Ascending aorta (tissue), 2 donors: ENCODE measurements around the gene CSTPP1. TPM values are rescaled to one million over a fixed set of nuclear protein-coding genes. Genes with fewer than 3 reads are reported as not detected.
"Not testable (repeated sequence)": the region's sequence is repeated elsewhere in the genome, so short reads cannot be mapped to it uniquely, and the experiment has no call there.

Source experiments
- DNase-seq, 2 donors: peaks; one replicate each; pipeline ENCODE4 v3.0.0-alpha.2; 2019; ENCODE audit warnings: low spot score in 2 of 2
- H3K27ac ChIP-seq, 2 donors: fragments of 200-600 bp; sonication (generic); one replicate each; pipeline ENCODE4 v1.5.1; 2016 to 2017; ENCODE audit warnings: mild to moderate bottlenecking in 1 of 2
- H3K27me3 ChIP-seq: fragments of 200-600 bp; sonication (generic); one replicate; pipeline ENCODE4 v1.5.1; 2017
- H3K36me3 ChIP-seq, 2 donors: fragments of 200-600 bp; sonication (generic); one replicate each; pipeline ENCODE4 v1.5.1; 2016
- H3K4me1 ChIP-seq, 2 donors: fragments of 200-600 bp; sonication (generic); one replicate each; pipeline ENCODE4 v1.5.1; 2016 to 2017; ENCODE audit warnings: mild to moderate bottlenecking in 1 of 2
- H3K4me3 ChIP-seq, 2 donors: fragments of 200-600 bp; sonication (generic); one replicate each; pipeline ENCODE4 v1.5.1; 2016 to 2017; ENCODE audit warnings: mild to moderate bottlenecking in 1 of 2
- H3K9me3 ChIP-seq, 2 donors: fragments of 200-600 bp; sonication (generic); one replicate each; pipeline ENCODE4 v1.5.1; 2016
- intact Hi-C: fragments of 100-400 bp; cut with DNase I; formaldehyde crosslinking; loops from one replicate; pipeline ENCODE4 v1.15.1; 2023
- total RNA-seq: library from RNA; depleted of rRNA; stranded (reverse); fragments of >200 nt; gene quantifications from one replicate; pipeline ENCODE4 v1.1.0, GENCODE V29; 2016
- TF ChIP-seq, protein P1 (sequence below), 3 experiments: fragments of 200-600 bp in 2 of 3; fragments of 450-650 bp in 1 of 3; sonication (generic) in 2 of 3; IDR thresholded peaks; one replicate each; pipeline ENCODE4 v1.5.1; 2016 to 2019; ENCODE audit warnings: antibody characterized with exemption in 3 of 3, mild to moderate bottlenecking in 1 of 3, moderate library complexity in 1 of 3

The CSTPP1 gene
- total RNA-seq, 1 donor from 2014 or later = 16.6 TPM

DNA sequence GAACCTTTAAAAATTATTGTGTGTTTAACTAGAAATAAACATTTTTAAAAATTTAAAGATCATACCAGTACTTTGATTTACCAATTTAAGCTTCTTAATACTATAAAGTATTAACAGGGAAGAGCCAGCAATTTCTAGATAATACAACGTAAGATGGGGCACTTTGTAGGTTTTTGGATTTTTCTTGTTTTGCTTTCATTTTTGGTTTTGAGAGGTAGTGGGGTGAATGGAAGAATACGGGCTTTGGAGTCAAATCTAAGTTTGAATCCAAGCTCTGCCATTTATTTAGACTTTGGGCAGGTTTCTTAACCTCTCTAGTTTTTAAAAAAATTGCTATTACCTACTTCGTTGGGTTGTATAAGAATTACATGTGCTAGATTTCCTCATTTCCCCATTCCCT is 44.9 kb downstream of the CSTPP1 start:
- Histone ChIP-seq H3K27me3 (no peaks in the 10 kb centered on the region), H3K36me3 (no peaks in the 10 kb centered on the region), H3K9me3 (no peaks in the 10 kb centered on the region), H3K4me3 (no peak overlapping the region), H3K4me1 (no peaks in the 10 kb centered on the region), H3K27ac (no peak overlapping the region)
- intact Hi-C loops = no loop called here
- TF ChIP-seq, protein P1, sequence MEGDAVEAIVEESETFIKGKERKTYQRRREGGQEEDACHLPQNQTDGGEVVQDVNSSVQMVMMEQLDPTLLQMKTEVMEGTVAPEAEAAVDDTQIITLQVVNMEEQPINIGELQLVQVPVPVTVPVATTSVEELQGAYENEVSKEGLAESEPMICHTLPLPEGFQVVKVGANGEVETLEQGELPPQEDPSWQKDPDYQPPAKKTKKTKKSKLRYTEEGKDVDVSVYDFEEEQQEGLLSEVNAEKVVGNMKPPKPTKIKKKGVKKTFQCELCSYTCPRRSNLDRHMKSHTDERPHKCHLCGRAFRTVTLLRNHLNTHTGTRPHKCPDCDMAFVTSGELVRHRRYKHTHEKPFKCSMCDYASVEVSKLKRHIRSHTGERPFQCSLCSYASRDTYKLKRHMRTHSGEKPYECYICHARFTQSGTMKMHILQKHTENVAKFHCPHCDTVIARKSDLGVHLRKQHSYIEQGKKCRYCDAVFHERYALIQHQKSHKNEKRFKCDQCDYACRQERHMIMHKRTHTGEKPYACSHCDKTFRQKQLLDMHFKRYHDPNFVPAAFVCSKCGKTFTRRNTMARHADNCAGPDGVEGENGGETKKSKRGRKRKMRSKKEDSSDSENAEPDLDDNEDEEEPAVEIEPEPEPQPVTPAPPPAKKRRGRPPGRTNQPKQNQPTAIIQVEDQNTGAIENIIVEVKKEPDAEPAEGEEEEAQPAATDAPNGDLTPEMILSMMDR (IDR thresholded peaks at IDR 0.05) = no peak
- no peak for DNase-seq

DNA sequence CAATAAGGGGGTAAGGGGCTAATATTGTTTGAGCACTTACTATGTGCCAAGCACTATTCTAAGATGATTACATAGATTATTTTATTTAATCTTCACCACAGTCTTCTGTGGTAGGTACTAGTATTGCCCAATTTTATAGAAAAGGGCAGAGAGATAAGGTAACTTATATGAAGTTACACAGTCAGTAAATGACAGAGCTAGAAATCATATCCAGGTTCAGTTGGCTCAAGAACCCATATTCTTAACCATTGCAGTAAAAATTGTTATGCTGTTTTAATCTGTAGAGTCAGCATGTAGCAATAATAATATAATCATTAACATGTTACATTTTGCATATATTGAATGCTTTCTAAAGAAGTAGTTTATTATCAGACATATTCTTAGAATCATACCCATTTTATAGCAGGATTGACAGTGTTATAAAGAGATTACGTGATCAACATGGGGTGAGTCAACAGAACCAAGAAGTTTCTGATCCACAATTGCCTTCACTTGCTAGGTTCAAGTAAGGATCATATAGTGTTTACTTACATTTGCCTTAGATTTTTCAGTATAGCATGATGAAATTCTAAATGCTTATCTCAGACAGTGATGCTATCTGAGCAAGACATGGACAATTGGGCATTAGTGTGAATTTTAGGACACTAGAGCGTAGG is 46.4 kb downstream of the CSTPP1 start:
- intact Hi-C loops = no loop called here
- H3K9me3 ChIP-seq = no peaks in the 10 kb centered on the region
- no peaks in the 10 kb centered on the region for H3K36me3 ChIP-seq
- no peak for DNase-seq
- no peak overlapping the region for H3K4me3 ChIP-seq
- TF ChIP-seq, protein P1 (IDR thresholded peaks at IDR 0.05) = no peak
- no peaks in the 10 kb centered on the region for H3K4me1 ChIP-seq
- H3K27ac ChIP-seq = no peak overlapping the region
- H3K27me3 ChIP-seq = no peaks in the 10 kb centered on the region

DNA sequence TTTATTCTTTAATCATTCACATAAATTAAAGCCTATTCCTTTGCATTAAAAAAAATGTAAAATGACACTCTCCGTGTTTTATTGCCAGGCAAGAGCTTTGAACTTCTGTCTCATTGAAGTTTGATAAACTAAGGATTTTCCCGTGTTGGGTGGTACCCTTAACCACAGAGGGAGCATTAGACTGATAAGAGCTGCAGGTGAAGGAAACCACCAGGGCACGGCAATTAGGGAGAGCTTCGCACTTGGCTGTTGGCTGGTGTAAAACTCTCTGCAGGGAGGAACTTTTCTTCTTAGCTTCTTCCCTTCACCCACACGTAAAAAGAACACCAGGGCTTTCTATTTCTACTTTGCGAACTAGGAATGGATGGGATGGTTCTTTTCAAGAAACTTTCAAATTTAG is 47.0 kb downstream of the CSTPP1 start:
- H3K4me1 ChIP-seq = no peaks in the 10 kb centered on the region
- TF ChIP-seq, protein P1 (IDR thresholded peaks at IDR 0.05) = no peak
- H3K9me3 ChIP-seq = no peaks in the 10 kb centered on the region
- H3K27me3 ChIP-seq = no peaks in the 10 kb centered on the region
- no peak overlapping the region for H3K27ac ChIP-seq
- intact Hi-C loops = no loop called here
- no peak for DNase-seq
- no peaks in the 10 kb centered on the region for H3K36me3 ChIP-seq
- no peak overlapping the region for H3K4me3 ChIP-seq

DNA sequence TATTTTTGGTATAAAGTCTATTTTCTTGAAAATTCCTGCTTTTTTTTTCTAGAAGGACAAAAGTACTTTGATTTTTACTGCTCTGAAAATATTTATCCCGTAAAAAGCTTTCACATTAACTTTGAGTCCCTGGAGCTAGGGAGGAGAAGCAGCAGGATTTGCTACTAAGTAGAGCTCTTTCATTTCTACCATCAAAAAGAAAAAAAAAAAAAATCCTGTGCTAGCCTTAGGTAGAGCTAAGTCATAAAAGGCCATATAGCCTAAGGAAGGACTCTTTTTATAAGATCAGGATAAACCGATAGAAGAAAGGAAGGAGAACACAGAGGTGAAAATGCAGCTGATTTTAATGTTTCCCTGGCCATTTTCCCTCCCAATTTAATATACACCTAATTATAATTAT is 48.0 kb downstream of the CSTPP1 start:
- Histone ChIP-seq H3K4me1 (no peaks in the 10 kb centered on the region), H3K36me3 (no peaks in the 10 kb centered on the region), H3K9me3 (no peaks in the 10 kb centered on the region), H3K4me3 (no peak overlapping the region), H3K27ac (no peak overlapping the region), H3K27me3 (no peaks in the 10 kb centered on the region)
- intact Hi-C loops = no loop called here
- no peak for DNase-seq
- TF ChIP-seq, protein P1 (IDR thresholded peaks at IDR 0.05) = no peak

DNA sequence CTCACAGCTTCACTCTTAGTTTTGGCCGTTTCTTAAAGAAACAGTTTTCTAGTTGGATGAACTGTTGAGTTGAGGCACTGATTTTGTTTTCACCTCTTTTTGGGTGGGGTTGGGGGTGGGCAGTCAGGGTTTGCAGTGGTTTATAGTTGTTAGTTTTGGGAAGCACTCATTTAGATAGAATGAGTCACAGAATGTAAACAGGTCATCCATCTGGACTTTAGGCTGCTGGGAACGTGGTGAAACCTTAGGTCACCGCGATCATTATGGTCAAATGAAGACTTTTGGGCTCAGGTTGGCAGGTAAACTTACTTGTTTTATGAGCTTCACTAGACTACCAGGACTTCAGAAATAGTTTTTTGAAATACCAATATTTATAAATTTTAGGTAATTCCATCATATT is 48.4 kb downstream of the CSTPP1 start:
- Histone ChIP-seq H3K4me3 (no peak overlapping the region), H3K27me3 (no peaks in the 10 kb centered on the region), H3K9me3 (no peaks in the 10 kb centered on the region), H3K4me1 (no peaks in the 10 kb centered on the region), H3K27ac (no peak overlapping the region), H3K36me3 (no peaks in the 10 kb centered on the region)
- TF ChIP-seq, protein P1 (IDR thresholded peaks at IDR 0.05) = no peak
- DNase-seq = no peak
- intact Hi-C loops = no loop called here

DNA sequence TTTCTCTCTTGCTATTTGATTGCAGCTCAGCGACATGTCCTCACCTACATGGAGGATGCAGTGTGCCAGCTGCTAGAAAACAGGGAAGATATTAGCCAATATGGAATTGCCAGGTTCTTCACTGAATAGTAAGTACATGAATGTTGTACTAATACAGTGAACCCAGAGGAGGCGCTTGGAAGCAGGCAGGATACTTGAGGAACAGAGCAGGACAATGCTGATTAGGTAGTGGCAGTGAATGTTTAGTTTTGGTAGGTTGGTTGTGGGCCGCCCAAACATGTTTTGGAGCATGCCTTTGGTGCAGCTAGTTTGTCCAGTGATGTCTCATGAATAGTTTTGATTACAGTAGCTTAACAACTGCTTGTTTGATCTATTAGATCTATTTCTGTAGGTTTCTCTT is 50.6 kb downstream of the CSTPP1 start:
- intact Hi-C loops = no loop called here
- H3K4me1 ChIP-seq = no peaks in the 10 kb centered on the region
- H3K9me3 ChIP-seq = no peaks in the 10 kb centered on the region
- no peaks in the 10 kb centered on the region for H3K27me3 ChIP-seq
- H3K36me3 ChIP-seq = no peaks in the 10 kb centered on the region
- TF ChIP-seq, protein P1 (IDR thresholded peaks at IDR 0.05) = no peak
- no peak overlapping the region for H3K4me3 ChIP-seq
- DNase-seq = no peak
- no peak overlapping the region for H3K27ac ChIP-seq

DNA sequence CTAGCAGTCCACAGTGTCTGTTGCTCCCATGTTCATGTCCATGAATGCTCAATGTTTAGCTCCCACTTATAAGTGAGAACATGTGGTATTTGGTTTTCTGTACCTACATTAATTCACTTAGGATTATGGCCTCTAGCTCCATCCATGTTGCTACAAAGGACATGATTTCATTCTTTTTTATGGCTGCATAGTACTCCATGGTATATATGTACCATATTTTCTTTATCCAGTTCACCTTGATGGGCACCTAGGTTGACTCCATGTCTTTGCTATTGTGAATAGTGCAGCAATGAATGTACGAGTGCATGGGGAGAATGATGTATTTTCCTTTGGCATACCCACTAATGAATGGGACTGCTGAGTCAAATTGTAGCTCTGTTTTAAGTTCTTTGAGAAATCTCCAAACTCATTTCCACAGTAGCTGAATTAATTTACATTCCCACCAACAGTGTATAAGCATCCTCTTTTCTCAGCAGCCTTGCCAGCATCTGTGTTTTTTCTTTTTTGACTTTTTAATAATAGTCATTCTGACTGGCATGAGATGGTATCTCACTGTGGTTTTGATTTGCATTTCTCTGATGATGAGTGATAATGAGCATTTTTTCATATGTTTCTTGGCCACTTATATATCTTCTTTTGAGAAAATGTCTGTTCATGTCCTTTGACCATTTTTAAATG is 53.4 kb downstream of the CSTPP1 start:
- H3K27me3 ChIP-seq, H3K4me3 ChIP-seq, H3K27ac ChIP-seq, H3K4me1 ChIP-seq, H3K36me3 ChIP-seq, DNase-seq, intact Hi-C loops, H3K9me3 ChIP-seq: not testable (repeated sequence)
